ENCODE measurements around the gene SREBF2.

- no peak for TF ChIP-seq POLR2AphosphoS5 (IDR thresholded peaks at IDR 0.05; ENCODE audit: borderline replicate concordance, low read depth, low read length)
- TF ChIP-seq EZH2 (IDR thresholded peaks at IDR 0.05) = no peak
Measured at GRCh38 chr22:41812805-41813545, 19.9 kb upstream of the SREBF2 start.

Data from SK-N-MC (cell line).